GM10248 (cell line): ENCODE results near the gene SMARCA4.

ENCODE experiments used
- CTCF ChIA-PET: fragments of 300-600 bp; sonication (Branson Sonifier 250); formaldehyde crosslinking; extraction: SDS; loops from one replicate; lab custom pipeline; 2021; ENCODE audit warnings: antibody characterized with exemption; lab: Yijun Ruan, JAX
- POLR2A ChIA-PET: fragments of 350-650 bp; sonication (Branson Sonifier 250); formaldehyde crosslinking; extraction: SDS; loops from one replicate; lab custom pipeline; 2020; ENCODE audit warnings: antibody characterized with exemption; lab: Yijun Ruan, JAX
- DNase-seq: peaks from one replicate; pipeline ENCODE4 v3.0.0; 2012; ENCODE audit errors: extremely low spot score
- CTCF ChIP-seq: IDR thresholded peaks from 2 replicates; pipeline ENCODE4 v1.5.1; 2012; ENCODE audit warnings: mild to moderate bottlenecking, low read depth; ENCODE audit errors: extremely low read depth, missing control alignments, control extremely low read depth

SMARCA4 gene

GRCh38 chr19:10916602-10917001 is 44.2 kb upstream of the SMARCA4 start:
- CTCF ChIA-PET: interaction anchor here (1.1 to 1.3 kb wide), 2 partner anchors 25 to 52 kb away, joined by 3 read pairs; no protein-coding TSS in a partner anchor
- no peak for TF ChIP-seq CTCF
- DNase-seq: no peak
- POLR2A ChIA-PET: interaction anchor here (0.6 kb wide), 1 partner anchor 25 kb away, joined by 3 read pairs; no protein-coding TSS in a partner anchor

GRCh38 chr19:10918359-10918758 is 42.5 kb upstream of the SMARCA4 start:
- ChIA-PET POLR2A (interaction anchor here (1.2 to 1.4 kb wide), 3 partner anchors 9 to 41 kb away, joined by 3 read pairs; no protein-coding TSS in a partner anchor), CTCF (interaction anchor here (1.4 to 1.5 kb wide), 3 partner anchors 18 to 31 kb away, joined by 4 to 7 read pairs (median 6); no protein-coding TSS in a partner anchor)
- DNase-seq: no peak
- no peak for TF ChIP-seq CTCF

GRCh38 chr19:10919352-10920287 is 41.2 kb upstream of the SMARCA4 start:
- POLR2A ChIA-PET: interaction anchor here (1.2 to 1.4 kb wide), 2 partner anchors 31 to 42 kb away, joined by 3 read pairs; no protein-coding TSS in a partner anchor
- no peak for DNase-seq
- TF ChIP-seq CTCF: no peak
- CTCF ChIA-PET: interaction anchor here (0.8 to 1.4 kb wide), 4 partner anchors 22 to 47 kb away, joined by 3 to 4 read pairs (median 3); no protein-coding TSS in a partner anchor

- ChIA-PET POLR2A (no interaction called here), CTCF (no interaction called here)
- no peak for TF ChIP-seq CTCF
- DNase-seq: no peak
These were observed 40.6 kb upstream of the SMARCA4 start for GRCh38 chr19:10920288-10920655.

- DNase-seq: no peak
- CTCF ChIA-PET: no interaction called here
- TF ChIP-seq CTCF: no peak
- POLR2A ChIA-PET: no interaction called here
These were observed 40.0 kb upstream of the SMARCA4 start for GRCh38 chr19:10920781-10921180.

- CTCF ChIA-PET: interaction anchor here (1.2 kb wide), 1 partner anchor 16 kb away, joined by 3 read pairs; no protein-coding TSS in a partner anchor
- DNase-seq: no peak
- no peak for TF ChIP-seq CTCF
- POLR2A ChIA-PET: no interaction called here
These were observed 39.5 kb upstream of the SMARCA4 start for GRCh38 chr19:10921199-10921909.
